A549 (cell line): ENCODE measurements around the gene MYOG.

Experiments
- CTCF ChIP-seq: fragments of >200 bp; sonication (Bioruptor Twin); formaldehyde crosslinking; IDR thresholded peaks from 3 replicates; pipeline ENCODE4 v1.5.1; 2016
- EP300 ChIP-seq, 2 experiments: fragments of >200 bp; sonication (Bioruptor Twin); formaldehyde crosslinking; IDR thresholded peaks; 2 replicates in 1 of 2; 3 replicates in 1 of 2; pipeline ENCODE4 v1.6.1; 2016 to 2017
- HEYL ChIP-seq: fragments of 250-450 bp; sonication (Bioruptor Pico); IDR thresholded peaks from 2 replicates; pipeline ENCODE4 v1.8.0; 2021; ENCODE audit warnings: mild to moderate bottlenecking, moderate library complexity
- KDM1A ChIP-seq: fragments of 200-600 bp; sonication (generic); IDR thresholded peaks from 2 replicates; pipeline ENCODE4 v1.6.1; 2016; ENCODE audit warnings: low read depth, mild to moderate bottlenecking
- ZC3H11A ChIP-seq: fragments of 450-650 bp; IDR thresholded peaks from 2 replicates; pipeline ENCODE4 v1.6.1; 2014; ENCODE audit warnings: antibody characterized with exemption, mild to moderate bottlenecking

GRCh38 chr1:203057911-203058675 lies 27.7 kb downstream of the MYOG start:
- TF ChIP-seq HEYL (CRISPR knock-in tag) = no peak
- TF ChIP-seq EP300 (IDR thresholded peaks at IDR 0.05) = no peak
- TF ChIP-seq CTCF = no peak
- TF ChIP-seq ZC3H11A = no peak
- TF ChIP-seq KDM1A = no peak
